Adrenal gland (tissue), 12 donors: ENCODE measurements around the gene SYT7. TPM values are rescaled to one million over a fixed set of nuclear protein-coding genes. Genes with fewer than 3 reads are reported as not detected.
A peak's percentile ranks its signal among the peaks of the same experiment; 100 is the strongest.

Experiments
- DNase-seq, 7 donors: peaks; one replicate each; pipeline ENCODE4 v3.0.0-alpha.2; 2019 to 2020
- H3K27ac ChIP-seq, 5 donors: fragments of 200-600 bp; sonication (generic) in 4 of 5; 1 replicate in 3 of 5; 2 replicates in 2 of 5; pipeline versions ENCODE4 v1.5.1 to v1.8.0; 2016 to 2020; ENCODE audit warnings: mild to moderate bottlenecking in 1 of 5
- H3K27me3 ChIP-seq: fragments of 200-600 bp; 2 replicates; pipeline ENCODE4 v1.8.0; 2021
- H3K36me3 ChIP-seq, 2 donors: fragments of 200-600 bp; replicated peaks in 1 of 2; 1 replicate in 1 of 2; 2 replicates in 1 of 2; pipeline versions ENCODE4 v1.5.1 to v1.8.0; 2018 to 2022
- H3K4me1 ChIP-seq, 2 donors: fragments of 200-600 bp; replicated peaks in 1 of 2; 1 replicate in 1 of 2; 2 replicates in 1 of 2; pipeline versions ENCODE4 v1.5.1 to v1.8.0; 2018 to 2021
- H3K4me3 ChIP-seq, 4 donors: fragments of 200-600 bp; sonication (generic) in 3 of 4; one replicate each; pipeline ENCODE4 v1.5.1; 2016 to 2018
- H3K9me3 ChIP-seq, 3 donors: fragments of 200-600 bp; sonication (generic) in 1 of 3; replicated peaks in 1 of 3; 1 replicate in 2 of 3; 2 replicates in 1 of 3; pipeline versions ENCODE4 v1.5.1 to v1.8.0; 2016 to 2021
- POLR2A ChIP-seq, 2 donors: fragments of 450-650 bp; IDR thresholded peaks; one replicate each; pipeline ENCODE4 v1.6.1; 2017; ENCODE audit warnings: antibody characterized with exemption in 2 of 2, mild to moderate bottlenecking in 2 of 2, moderate library complexity in 1 of 2
- WGBS, 4 donors: extraction: QIAGEN DNeasy Blood & Tissue Kit in 2 of 4; methylation state at CpG; one replicate each; pipeline versions ENCODE4 v1.1.5 to v1.1.7; 2013 to 2017; 5-methylcytosine and 5-hydroxymethylcytosine counted together
- intact Hi-C, 2 donors: fragments of 100-400 bp; cut with DNase I; formaldehyde crosslinking; loops; one replicate each; pipeline versions ENCODE4 v1.14.1 to v1.15.0; 2022 to 2023
- polyA plus RNA-seq, 3 donors: library from polyadenylated mRNA; stranded (reverse); fragments of 200-250 nt in 2 of 3; fragments of 350-450 nt in 1 of 3; fragmentation: Illumina TruSeq in 1 of 3; extraction: RNeasy Lipid Tissue Mini Kit (QIAGEN cat#74804) in 1 of 3; gene quantifications; one replicate each; pipeline ENCODE4 v1.2.3, GENCODE V29; 2013 to 2014
- total RNA-seq, 9 donors: library from RNA; depleted of rRNA in 4 of 9; stranded (reverse); fragments of >200 nt in 4 of 9; fragments of 120-200 nt in 1 of 9; fragmentation: NEBNext Ultra II Directional in 1 of 9; extraction: Animal tissue kit (Norgen Biotek cat#: 25700) in 1 of 9; gene quantifications; one replicate each; pipeline versions ENCODE4 v1.1.0 to v1.2.4, GENCODE V29; 2013 to 2023
- TF ChIP-seq, protein P1 (sequence below), 6 experiments: fragments of 450-650 bp in 4 of 6; fragments of 200-600 bp in 2 of 6; sonication (generic) in 1 of 6; IDR thresholded peaks; 1 replicate in 5 of 6; 2 replicates in 1 of 6; pipeline versions ENCODE4 v1.5.1 to v1.8.0; 2016 to 2021; ENCODE audit warnings: antibody characterized with exemption in 6 of 6, mild to moderate bottlenecking in 2 of 6, moderate library complexity in 1 of 6
- donor health status: healthy with polysubstance abuse.
- donor health status: Bipolar disorder and iron deficiency.
- donor health status: DM: yes; HTN: yes; CAD: no.
- donor health status: DM: no; HTN: no; CAD: no.
- donor health status: DM: no; HTN: no; CAD: no.
- donor health status: DM: yes; HTN: yes; CAD: no.

Gene SYT7
- total and polyA plus RNA-seq, 12 donors, result 0.09 to 6.8 (median 1.3) TPM; not detected in 1

DNA sequence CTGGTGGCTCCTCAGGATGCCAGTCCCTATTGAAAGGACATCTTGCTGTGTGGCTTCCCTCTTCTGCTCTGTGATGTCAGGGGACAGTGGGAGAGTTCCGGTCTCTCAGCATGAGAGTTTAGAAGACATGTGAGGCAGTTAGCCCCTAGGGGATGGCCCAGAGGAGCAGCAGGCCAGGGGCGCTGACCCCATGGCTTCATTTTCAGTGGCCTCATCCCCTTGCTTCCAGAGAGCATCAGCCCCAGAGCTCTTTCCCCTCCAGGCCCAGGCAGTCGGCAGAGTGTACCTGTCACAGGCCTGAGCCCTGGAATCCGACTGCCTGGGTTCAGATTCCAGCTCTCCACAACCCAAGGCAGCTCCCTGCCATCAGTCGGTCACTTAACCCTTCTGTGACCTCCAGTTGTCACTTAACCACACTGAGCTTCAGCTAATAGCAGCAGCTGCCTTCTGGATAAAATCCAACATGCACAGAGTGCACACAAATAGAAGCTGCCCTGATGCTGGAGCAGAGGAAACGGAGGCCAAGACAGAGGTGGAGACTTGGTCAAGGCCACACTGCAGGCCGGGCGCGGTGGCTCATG, 86.4 kb downstream of the SYT7 start:
- H3K27ac ChIP-seq, result peak overlapping the region in 1 of 5 donors; percentile 24
- no peak for TF ChIP-seq POLR2A (IDR thresholded peaks at IDR 0.05)
- TF ChIP-seq, protein P1, sequence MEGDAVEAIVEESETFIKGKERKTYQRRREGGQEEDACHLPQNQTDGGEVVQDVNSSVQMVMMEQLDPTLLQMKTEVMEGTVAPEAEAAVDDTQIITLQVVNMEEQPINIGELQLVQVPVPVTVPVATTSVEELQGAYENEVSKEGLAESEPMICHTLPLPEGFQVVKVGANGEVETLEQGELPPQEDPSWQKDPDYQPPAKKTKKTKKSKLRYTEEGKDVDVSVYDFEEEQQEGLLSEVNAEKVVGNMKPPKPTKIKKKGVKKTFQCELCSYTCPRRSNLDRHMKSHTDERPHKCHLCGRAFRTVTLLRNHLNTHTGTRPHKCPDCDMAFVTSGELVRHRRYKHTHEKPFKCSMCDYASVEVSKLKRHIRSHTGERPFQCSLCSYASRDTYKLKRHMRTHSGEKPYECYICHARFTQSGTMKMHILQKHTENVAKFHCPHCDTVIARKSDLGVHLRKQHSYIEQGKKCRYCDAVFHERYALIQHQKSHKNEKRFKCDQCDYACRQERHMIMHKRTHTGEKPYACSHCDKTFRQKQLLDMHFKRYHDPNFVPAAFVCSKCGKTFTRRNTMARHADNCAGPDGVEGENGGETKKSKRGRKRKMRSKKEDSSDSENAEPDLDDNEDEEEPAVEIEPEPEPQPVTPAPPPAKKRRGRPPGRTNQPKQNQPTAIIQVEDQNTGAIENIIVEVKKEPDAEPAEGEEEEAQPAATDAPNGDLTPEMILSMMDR (IDR thresholded peaks at IDR 0.05), result no peak

GRCh38 chr11:61491736-61492395, 89.0 kb downstream of the SYT7 start:
- no peaks in the 10 kb centered on the region for H3K9me3 ChIP-seq
- no peak overlapping the region for H3K27ac ChIP-seq
- no peak overlapping the region for H3K4me3 ChIP-seq
- 86 to 89% (median 88%) methylated on average over 9 to 12 of the region's 12 CpGs for WGBS, 4 donors
- no peak for DNase-seq
- no peak for TF ChIP-seq POLR2A (IDR thresholded peaks at IDR 0.05)
- TF ChIP-seq, protein P1 (IDR thresholded peaks at IDR 0.05), result no peak
- H3K27me3 ChIP-seq, result no peaks in the 10 kb centered on the region
- H3K36me3 ChIP-seq, result no peaks in the 10 kb centered on the region
- intact Hi-C loops, result no loop called here
- H3K4me1 ChIP-seq, result peaks cover 9 to 23% of the 10 kb centered on the region in 2 donors

More for the DNA sequence above, 86.4 kb downstream of the SYT7 start:
- peak in 5 of 7 donors; percentile 43 to 69 (median 61) for DNase-seq
- intact Hi-C loops, result no loop called here
- Histone ChIP-seq H3K9me3 (no peaks in the 10 kb centered on the region), H3K4me3 (no peak overlapping the region), H3K27me3 (no peaks in the 10 kb centered on the region), H3K36me3 (no peaks in the 10 kb centered on the region), H3K4me1 (peaks cover 4 to 12% of the 10 kb centered on the region in 2 donors)
- WGBS, 4 donors, result 17 to 44% (median 37%) methylated on average over 1 to 9 of the region's 9 CpGs

DNA sequence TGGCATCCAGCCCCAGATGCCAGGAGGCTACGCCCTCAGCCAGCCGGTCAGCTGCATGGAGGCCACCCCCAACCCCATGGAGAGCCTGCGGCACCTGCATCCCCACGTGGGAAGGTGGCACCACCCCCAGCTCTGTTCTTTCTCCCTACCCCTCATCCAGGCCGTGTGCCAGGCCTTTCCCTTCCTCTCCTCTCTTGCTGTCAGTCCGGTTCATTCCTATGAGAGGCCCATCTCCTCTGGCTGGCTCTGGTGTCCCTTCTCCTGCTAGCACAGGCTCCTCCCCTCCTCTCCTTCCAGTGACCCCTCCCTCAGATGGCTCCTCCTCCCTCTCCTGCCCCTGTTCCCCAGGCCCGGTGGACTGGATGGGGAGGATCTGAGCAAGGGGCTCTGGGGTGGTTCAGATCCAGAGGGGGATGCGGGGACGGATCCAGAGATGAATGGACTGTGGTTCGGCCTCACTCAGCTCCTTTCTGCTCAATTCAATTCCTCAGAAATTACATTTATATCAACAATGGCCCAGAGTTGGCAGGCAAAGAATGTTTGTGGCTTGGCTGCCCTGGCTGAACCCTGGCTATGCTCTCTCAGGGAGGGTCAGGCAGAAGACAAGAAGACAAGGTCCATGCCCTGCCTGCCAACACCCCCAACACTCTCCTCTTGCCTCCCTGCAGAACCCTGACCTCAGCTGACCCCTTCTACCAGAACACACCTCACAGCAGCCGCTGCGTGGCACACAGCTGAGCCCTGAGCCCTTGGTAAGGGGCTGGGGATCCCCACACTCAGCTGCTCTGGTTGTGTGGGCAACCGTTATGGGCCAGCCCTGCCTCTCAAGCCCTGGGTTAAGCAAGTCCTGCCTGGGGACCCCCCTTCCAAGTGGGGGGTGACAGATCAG, 90.8 kb downstream of the SYT7 start:
- no peaks in the 10 kb centered on the region for H3K9me3 ChIP-seq
- WGBS, 4 donors, result 62 to 73% (median 70%) methylated on average over 11 to 13 of the region's 13 CpGs
- H3K36me3 ChIP-seq, result no peaks in the 10 kb centered on the region
- H3K4me3 ChIP-seq, result no peak overlapping the region
- peak overlapping the region in 2 of 5 donors; percentile 22 to 51 for H3K27ac ChIP-seq
- H3K27me3 ChIP-seq, result no peaks in the 10 kb centered on the region
- TF ChIP-seq, protein P1 (IDR thresholded peaks at IDR 0.05), result no peak
- TF ChIP-seq POLR2A (IDR thresholded peaks at IDR 0.05), result no peak
- peak in 1 of 7 donors; percentile 28 for DNase-seq
- peaks cover 9 to 23% of the 10 kb centered on the region in 2 donors for H3K4me1 ChIP-seq
- intact Hi-C loops, result no loop called here
